IPS-18c (cell line): Measurements from ENCODE around the gene B3GAT2.

Source experiments
- H3K4me3 ChIP-seq: 2 replicates; pipeline ENCODE4 v1.7.0; 2013; ENCODE audit warnings: low read depth, mild to moderate bottlenecking, low read length, moderate library complexity; ENCODE audit not compliant: insufficient read depth
- H3K9me3 ChIP-seq: one replicate; pipeline ENCODE4 v1.6.1; 2013; ENCODE audit warnings: mild to moderate bottlenecking, low read length, moderate library complexity; ENCODE audit not compliant: control insufficient read depth, insufficient read depth

B3GAT2 gene

DNA sequence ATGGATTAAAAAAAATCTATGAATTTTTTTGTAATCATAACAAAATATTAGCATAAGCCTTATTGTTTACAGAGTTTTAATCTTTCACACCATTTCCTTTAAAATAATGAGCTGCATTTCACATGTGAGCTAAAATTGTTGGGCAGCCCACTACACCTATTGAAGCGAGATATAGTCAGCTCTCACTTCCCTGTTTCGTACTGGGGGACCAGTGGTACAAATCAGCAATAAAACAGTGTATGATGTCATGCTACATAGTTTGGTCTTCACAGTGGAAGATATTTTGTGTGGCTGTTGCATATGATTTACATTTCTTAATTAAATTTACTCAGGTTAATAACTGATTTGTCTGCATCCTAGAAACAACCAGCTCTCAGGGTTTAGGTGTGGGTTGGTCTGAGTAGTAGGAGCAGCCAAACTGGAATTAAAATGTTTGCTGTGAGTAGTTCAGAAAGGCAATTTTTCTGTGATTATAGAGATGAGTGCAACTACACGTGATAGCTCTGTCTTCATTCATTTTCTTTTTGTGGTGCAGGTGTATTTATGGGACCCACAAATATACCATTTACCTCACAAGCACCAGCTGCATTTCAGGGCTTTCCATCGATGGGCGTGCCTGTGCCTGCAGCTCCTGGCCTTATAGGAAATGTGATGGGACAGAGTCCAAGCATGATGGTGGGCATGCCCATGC, 99.3 kb downstream of the B3GAT2 start:
- Histone ChIP-seq H3K9me3 (no peaks in the 10 kb centered on the region), H3K4me3 (no peak overlapping the region)

DNA sequence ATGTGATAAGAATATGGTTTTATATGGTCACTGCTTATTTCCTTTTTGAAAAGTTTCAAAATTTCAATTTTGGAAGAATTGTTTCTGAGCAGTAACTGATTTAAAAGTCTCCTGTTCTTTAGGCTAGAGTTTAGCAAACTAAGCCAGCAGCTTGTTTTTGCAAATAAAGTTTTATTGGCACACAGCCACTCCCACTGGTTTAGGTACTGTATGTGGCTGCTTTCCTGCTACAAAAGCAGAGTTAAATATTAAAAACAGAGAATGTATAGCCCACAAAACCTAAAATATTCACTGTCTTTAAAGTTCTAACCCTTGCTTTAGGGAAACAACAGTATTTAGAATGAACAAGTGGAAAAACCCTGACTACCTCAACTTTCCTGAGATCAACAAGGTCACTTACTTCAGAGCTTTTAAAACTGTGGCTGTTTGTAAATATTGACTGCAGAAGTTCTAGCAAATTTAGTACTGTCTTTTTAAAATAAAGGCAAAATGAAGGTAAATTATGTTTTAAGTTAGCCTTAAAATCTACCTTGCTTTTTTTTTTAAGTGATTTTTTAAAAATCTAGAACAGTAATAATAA, 104.1 kb downstream of the B3GAT2 start:
- Histone ChIP-seq H3K4me3 (no peak overlapping the region), H3K9me3 (no peaks in the 10 kb centered on the region)

DNA sequence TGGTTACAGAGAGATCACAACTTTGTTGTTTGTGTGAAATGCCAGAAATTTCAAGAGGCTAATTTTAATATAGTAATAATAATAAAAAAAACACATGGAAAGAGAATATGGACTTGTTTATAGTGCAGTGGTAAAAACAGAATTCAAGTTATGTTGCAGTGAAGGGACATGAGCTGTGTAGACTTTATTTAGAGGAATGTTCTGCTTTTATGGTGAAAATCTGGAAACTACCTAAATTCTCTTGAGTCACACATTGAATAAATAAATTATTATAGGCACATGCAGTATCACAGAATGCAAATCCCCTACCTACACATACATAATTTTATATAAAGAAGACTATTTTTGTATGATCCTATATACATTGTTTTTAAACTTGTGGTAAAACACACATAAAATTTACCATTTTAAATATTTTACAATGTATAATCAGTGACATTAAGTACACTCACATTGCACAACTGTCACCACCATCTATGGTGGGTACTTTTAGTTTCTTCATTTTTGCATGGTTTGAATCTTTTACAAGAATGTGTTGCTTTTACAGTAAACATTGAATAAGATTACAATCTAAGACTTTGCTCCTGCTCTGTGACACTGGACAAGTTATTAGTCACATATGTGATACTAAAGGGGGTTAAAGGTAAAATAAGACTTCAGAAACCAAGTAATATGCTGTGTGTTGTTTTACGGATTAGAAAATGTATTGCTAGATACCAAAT, 107.4 kb downstream of the B3GAT2 start:
- no peak overlapping the region for H3K4me3 ChIP-seq
- H3K9me3 ChIP-seq, result no peaks in the 10 kb centered on the region

DNA sequence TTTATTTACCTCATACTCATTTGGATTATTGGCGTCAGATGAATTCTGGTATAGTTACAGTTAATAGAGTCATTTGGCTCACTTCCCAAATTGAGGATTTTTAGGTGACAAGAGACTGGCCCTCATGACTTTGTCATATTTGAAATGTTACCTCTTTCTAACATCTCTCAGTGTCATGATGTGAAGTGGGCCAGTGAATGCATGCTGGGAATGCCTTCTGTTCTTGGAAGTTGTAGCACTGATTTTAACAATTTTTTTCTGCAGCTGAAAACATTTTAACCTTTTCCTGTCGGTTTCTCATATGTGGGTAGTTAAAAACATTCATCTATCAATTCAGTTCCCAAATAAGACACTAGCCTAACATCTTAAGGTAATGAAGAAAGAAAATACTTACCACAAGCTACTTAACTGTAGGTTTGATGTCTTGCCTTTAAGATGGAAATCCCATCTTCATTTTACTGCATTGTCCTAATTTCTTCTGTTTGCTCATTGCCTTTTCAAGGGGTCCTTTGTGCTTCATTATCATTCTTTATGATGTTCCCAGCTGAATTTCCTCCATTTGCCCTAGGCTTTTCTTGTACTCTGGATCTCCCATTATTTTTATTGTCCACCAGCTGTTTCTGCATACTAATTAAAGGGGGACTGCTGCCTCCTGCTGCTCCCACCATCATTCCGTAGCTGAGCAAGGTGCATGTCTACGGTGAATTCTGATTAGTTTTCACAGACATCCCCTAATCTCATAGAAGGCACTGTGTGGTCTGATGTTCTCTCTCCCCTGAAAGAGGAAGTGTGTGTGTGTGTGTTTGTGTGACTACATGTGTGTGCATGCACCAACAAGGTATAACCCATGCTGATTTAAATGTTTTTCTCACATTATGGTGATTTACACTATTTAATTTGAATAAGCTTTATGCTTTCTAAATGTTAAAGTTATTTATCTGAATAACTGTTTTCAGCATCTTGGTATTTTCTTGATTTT, 109.5 kb downstream of the B3GAT2 start:
- H3K9me3 ChIP-seq, result no peaks in the 10 kb centered on the region
- H3K4me3 ChIP-seq, result no peak overlapping the region

DNA sequence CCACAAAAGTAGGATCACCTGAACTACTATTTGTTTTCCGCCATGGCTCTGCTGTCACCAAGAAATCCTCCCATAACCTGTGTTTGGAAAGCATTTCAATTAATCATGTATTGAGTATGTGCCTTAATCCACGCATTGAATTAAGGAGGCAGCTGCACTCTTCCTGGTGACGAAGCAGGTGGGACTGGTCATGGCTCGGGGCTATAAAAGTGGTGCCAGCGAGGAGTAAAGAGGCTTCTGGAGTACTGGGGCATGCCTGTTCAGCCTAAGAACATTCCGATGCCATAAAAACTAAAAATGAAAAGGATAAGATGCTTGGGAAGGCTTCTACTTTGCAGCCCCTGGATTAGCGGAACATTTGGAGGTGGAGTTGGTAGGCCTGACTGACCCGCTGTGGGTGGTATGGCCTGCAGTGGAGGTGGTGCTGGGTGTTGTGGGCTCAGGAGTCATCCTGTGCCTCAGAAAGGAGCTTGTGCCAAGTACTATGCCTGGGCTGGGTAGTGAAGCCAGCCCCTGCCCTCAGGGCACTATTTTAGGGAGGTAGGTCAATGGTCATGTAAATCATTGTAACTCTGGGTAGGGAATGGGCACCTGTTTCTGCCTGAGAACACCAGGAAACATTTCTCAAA, 110.5 kb downstream of the B3GAT2 start:
- Histone ChIP-seq H3K9me3 (no peaks in the 10 kb centered on the region), H3K4me3 (no peak overlapping the region)

DNA sequence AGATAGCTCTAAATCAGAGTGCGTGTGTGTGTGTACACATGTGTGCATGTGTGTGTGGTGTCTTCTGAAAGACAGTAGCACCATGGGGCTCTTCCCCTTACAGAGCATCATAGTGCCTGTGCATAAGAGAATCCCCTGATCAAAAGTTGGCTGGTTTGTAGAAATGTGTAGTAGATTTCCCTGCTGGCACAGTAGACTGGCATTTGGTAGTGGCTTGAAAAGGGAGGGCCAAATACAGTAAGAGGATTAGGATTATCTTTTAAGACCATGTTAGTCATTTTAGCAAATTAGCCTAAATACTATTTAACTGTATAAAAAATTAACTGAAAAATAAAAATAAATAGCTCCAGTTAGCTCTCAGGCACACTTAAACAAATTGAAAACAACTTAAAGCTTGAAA, 112.6 kb downstream of the B3GAT2 start:
- no peak overlapping the region for H3K4me3 ChIP-seq
- no peaks in the 10 kb centered on the region for H3K9me3 ChIP-seq

DNA sequence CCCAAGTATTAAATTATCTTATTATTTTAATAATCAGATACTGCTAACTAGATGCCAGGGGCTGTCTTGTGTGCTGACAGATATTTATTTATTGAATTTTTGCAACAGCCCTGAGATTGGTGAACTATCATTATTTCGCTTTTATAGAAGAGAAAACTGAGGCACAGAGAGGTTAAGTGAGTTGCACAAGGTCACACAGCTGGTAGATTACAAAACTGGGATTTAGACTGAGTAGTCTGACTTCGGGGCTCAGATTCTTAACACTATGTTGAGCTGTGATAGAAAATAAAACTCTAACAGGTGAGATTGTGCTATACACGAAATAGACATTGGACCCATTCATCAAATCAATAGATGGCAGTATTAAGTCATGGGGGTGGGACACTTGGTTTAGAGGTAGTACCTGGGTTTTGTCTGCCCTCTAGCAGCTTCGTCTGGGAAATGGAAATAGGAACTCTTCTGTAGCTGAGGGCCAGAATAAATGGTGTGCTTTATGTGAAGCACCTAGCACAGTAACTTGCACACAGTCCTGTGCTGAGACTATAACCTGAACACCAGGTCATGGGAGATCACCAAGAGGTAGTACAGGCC, 113.4 kb downstream of the B3GAT2 start:
- no peaks in the 10 kb centered on the region for H3K9me3 ChIP-seq
- H3K4me3 ChIP-seq, result no peak overlapping the region

DNA sequence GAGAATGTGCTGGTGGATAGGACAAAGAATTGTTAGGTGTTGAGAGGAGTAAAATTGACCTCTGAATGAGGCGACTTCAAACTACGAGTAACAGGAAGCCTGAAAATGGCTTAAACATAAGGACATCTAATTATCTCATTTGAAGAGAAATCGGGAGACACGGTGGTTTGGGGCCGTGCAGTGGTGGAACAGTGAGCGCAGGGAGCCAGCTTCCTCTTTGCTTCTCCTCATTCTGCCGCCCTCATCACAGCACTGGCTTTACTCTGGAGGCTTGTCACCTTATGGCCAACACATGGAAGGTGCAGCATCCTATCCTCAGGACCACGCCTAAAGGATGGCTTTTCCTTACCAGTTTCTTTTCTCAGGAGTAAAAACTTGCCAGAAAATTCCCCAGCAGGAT, 114.3 kb downstream of the B3GAT2 start:
- H3K9me3 ChIP-seq, result no peaks in the 10 kb centered on the region
- no peak overlapping the region for H3K4me3 ChIP-seq

DNA sequence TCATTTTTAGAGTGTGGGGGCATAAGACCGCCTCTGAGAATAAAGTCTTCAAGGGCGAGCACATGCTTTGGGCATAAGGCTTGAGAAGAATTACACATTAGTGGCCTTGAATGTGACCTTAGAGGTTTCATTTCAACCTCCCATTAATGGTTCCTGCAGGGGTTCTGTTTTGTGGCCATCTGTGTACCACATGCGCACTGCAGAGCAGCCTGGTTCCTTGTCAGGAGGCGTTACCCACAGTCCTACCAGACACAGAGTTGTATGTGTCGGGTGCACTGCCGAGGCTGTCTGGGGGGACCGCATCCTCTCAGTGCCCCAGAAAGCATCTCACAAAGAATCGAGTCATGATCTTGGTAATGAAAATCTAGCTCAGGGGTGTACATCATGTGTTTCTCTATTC, 115.7 kb downstream of the B3GAT2 start:
- no peaks in the 10 kb centered on the region for H3K9me3 ChIP-seq
- no peak overlapping the region for H3K4me3 ChIP-seq

DNA sequence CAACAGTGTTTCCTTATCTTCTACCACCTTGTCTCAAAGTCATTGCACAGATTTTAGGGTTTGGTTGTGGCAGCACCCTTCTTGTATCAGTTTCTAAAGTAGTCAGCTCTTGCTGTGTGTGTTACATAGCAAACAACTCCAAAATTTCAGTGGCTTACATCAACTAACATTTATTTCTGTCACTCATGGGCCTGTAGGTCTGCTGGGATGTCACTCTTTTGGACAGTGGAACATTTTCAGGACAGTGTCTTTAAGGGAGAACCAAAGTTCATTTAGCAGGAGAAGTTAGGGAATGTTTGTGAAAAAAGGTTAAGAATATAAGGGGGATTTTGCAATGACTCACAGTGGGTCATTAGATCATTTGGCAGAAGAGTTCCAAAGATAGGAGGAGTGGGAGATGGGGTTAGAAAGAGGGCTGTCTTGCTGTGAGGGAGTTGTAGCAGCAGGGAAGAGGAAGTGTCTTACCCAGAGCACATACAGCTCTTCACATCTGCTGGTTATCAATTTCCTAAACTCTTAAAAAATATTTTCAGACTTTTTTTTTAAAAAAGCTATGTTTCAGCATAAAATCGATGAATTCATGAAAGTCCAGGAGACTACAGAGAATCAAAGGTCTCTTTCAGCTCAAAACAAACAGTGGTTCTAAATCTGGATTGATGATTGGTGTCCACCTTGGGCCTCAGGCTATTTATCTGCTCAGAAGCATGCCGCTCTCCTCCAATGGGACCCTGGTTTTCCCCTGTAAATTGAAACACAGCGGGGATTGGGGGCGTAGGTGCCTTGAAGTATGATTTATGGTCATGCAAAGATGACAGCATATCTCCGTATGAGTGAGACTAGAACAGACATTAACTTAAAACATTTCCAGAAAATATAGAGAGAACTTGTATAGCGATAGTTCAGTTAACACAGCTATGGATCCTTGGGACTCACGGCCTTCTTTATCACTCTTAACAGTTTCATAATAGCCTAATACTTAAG, 117.3 kb downstream of the B3GAT2 start:
- Histone ChIP-seq H3K4me3 (no peak overlapping the region), H3K9me3 (no peaks in the 10 kb centered on the region)

DNA sequence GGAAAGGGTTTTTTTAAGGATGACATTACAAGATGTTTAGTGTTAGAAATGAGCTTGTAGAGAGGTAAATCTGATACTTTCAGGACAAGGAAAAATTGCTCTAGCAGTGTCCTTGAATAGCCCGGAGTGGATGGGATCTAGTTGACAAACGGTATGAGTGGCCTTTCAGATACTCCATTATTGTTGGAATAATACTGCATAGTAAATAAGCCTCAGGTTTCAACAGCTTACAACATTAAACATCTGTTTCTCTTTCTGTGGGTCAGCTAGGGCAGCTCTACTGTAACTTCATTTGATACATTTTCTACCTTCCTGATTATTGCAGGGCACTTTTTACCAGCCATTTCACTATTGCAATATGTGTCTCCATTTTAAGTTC, 118.0 kb downstream of the B3GAT2 start:
- Histone ChIP-seq H3K4me3 (no peak overlapping the region), H3K9me3 (no peaks in the 10 kb centered on the region)

DNA sequence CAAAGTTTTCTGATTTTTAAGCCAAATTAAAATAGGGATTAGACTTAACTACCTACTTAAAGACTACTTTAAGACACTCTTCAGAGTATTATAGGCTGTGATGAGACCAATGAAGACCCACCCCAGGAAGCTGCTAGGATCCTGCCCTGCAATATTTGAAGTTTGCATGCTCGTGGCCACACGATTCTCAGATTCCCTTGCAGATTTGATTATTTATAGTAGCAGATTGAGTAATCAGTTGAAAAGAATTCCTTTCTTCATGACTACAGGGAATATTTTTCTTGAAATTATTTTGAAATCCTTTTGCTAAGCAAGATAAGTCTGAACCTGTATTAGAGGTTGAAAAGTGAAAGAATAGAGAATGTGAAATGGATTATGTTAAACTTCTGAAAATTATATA, 122.3 kb downstream of the B3GAT2 start:
- no peaks in the 10 kb centered on the region for H3K9me3 ChIP-seq
- H3K4me3 ChIP-seq, result no peak overlapping the region

DNA sequence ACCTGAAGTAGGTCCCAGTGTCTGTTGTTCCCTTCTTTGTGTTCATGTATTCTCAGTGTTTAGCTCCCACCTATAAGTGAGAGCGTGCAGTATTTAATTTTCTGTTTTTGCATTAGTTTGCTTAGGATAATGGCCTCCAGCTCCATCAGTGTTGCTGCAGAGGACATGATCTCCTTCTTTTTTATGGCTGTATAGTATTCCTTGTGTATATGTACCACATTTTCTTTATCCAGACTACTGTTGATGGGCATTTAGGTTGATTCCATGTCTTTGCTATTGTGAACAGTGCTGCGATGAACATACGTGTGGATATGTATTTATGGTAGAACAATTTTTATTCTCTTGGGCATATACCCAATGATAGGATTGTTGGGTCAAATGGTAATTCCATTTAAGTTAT, 125.4 kb downstream of the B3GAT2 start:
- Histone ChIP-seq H3K9me3 (no peaks in the 10 kb centered on the region), H3K4me3 (no peak overlapping the region)

DNA sequence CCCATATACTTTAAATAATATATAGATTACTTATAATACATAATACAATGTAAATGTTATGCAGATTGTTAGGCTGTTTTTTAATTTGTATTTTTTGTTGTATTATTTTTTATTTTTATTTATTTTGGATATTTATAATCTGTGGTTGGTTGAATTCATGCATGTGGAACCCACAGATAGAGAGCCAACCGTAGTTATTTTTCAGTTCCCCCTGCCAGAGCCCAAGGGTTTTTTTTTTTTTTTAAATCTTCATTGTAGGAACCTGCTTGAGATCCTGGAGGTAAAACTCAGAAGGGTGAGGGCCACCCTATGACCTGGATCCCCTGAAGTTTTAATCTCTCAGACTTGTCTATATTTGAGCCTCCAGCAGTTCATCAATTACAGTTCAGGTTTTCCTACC, 133.2 kb downstream of the B3GAT2 start:
- Histone ChIP-seq H3K4me3 (no peak overlapping the region), H3K9me3 (no peaks in the 10 kb centered on the region)

DNA sequence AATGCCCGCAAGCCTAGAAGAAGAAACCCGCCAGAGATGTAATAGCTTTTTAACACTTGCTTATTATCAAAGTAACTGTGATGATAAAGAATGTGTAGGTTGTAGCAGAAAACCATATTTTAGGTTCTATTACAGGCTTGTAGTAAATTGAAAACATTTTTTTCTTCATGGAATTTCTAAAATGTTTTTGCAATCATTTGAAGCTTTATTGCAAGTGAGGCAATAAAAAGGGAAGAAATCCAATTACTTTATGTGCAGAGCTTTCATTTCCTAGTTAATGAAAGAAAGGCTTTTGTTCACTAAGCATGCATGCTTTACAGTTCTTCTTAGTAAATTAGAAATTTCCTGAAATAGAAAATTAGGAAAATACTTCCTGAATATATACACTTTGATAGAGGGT, 135.1 kb downstream of the B3GAT2 start:
- Histone ChIP-seq H3K4me3 (no peak overlapping the region), H3K9me3 (no peaks in the 10 kb centered on the region)

DNA sequence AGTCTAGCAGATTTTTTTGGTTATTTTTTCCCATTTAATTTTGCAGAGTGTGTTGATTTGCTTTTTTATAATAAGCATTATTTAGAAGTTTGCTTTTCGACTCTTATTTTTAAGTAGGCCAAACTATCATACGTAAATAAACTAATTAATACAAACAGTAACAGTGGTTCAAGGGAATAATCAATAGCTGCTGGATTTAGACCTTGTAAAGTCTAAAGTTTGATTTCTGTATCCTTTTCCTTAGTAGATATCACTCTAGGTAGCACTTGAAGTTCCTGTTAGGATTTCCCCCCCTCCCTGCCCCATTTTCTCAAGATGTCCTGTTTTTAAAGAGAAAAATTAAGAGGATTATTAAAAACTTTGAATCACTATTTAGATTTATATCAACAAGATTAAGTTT, 136.1 kb downstream of the B3GAT2 start:
- Histone ChIP-seq H3K4me3 (no peak overlapping the region), H3K9me3 (no peaks in the 10 kb centered on the region)
